GM21367 (cell line): ENCODE results near the gene CCL20.
"Not testable (repeated sequence)": the region's sequence is repeated elsewhere in the genome, so short reads cannot be mapped to it uniquely, and the experiment has no call there.

Experiments
- ATAC-seq: cut with Tn5 transposase; IDR thresholded peaks from one replicate; pipeline ENCODE4 v1.9.1; 2021; ENCODE audit not compliant: unreplicated experiment

The CCL20 gene

DNA sequence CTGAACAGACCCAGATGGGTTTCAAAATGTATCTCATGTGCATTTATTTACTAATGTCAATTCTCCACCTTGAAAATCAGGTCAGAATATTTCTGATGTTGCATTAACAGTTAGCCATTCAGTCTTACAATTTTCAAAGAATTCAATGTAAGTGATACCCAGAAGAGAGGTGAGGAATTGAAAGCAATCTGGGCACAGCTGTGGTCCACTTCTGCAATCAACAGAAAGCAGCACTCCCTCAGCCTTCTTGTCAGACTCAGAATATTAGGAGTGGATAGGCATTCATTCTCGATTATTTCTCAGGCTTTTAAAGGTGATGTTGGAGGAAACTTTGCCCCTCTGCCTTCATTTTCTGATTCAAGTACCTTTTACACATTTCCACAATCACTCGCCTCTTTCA lies 15.7 kb downstream of the CCL20 start:
- ATAC-seq = no peak

GRCh38 chr2:227834423-227834822 lies 20.8 kb downstream of the CCL20 start:
- ATAC-seq = no peak

DNA sequence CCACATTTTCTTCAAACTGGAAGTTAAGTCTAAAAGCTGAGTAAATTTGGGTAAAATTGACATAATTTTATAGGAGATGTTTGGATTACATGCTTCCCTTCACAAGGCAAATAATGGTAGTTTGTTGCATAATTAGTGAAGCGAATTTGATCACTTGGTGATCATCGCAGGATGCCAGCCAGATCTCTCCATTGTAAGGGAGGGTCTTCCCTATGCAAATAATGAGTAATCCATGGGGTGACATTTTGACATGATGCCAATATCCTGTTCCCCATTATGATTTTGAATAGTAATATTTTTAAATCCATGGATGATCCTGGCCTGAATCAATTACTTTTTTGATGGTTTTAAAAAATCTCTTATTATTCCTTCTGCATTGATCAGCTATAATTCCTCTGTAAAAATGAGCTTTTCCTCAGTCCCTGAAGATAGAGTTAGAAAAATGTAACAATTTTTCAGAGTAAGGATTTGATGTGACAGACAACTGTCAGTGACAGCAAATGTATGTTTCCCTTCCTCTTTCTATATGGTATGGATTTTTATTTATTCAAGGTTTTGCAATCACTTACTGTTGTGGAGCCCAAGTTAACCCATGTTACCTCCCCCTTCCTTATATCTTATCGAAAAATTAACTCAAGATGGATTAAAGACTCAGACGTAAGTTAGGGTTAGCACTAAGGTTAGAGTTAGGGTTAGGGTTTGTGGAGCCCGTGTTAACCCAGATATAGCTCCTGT lies 21.4 kb downstream of the CCL20 start:
- no peak for ATAC-seq

DNA sequence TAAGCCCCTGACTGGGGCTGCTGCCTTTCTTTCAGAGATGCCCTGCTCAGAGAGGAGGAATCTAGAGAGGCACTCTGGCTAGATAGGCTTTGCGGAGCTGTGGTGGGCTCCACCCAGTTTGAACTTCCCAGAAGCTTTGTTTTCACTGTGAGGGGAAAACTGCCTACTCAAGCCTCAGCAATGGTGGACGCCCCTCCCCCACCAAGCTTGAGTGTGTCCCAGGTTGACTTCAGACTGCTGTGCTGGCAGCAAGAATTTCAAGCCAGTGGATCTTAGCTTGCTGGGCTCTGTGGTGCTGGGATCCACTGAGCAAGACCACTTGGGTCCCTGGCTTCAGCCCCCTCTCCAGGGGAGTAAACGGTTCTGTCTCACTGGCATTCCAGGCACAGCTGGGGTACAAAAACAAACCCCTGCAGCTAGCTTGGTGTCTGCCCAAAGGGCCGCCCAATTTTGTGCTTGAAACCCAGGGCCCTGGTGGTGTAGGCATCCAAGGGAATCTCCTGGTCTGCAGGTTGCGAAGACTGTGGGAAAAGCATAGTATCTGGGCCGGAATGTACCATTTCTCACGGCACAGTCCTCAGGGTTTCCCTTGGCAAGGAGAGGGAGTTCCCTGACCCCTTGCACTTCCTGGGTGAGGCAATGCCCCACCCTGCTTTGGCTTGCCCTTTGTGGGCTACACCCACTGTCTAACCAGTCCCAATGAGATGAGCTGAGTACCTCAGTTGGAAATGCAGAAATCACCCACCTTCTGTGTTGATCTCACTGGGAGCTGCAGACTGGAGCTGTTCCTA lies 25.9 kb downstream of the CCL20 start:
- not testable (repeated sequence) for ATAC-seq

GRCh38 chr2:227846831-227847230 lies 33.2 kb downstream of the CCL20 start:
- ATAC-seq = peak; percentile 69

GRCh38 chr2:227848146-227848545 lies 34.5 kb downstream of the CCL20 start:
- no peak for ATAC-seq

GRCh38 chr2:227848586-227848985 lies 34.9 kb downstream of the CCL20 start:
- ATAC-seq = no peak

- no peak for ATAC-seq
These were observed 36.3 kb downstream of the CCL20 start for GRCh38 chr2:227849906-227850305.

DNA sequence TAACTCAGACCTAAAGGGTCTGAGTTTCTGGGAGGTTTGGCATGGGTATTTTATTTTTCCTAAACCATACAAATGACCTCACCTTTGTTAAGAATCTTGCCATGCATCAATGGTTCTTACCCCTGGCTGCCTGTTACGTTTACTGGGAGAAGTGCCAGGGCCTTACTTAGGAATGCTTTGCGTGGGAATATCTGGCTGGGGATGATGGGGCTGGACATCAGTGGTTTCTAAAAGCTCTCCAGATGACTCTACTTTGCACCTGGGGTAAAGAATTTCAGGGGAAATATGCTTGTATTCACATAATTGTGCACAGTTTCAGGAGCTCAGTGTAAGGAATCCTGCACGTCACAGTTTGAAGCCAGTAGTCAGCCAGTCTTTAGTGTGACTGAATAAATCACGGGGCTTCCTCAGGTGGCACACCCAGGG lies 39.6 kb downstream of the CCL20 start:
- ATAC-seq = no peak

DNA sequence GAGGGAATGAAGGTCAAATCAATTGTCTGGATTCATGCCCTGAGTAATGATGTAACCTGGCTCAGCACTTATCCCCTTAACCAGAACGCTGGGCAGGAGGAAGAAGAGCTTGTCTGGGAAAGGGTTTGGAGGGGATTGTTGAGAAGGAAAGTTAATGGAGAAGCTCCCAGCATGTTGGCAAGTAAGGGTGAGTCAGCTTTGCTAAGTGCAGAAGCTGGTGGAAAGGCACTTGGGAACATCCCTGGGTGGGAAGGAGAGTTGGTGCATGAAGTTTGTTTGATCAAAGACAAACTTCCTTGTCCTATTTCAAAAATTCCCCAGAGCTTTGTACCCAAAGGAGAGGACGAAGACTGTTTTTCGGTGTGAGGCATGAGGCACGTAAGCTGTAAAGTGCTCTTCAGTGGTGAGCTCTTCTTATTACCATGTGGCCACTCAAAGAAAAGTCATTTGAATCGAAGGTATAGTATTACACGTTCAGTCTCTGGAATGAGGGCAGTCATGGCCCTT lies 40.2 kb downstream of the CCL20 start:
- no peak for ATAC-seq

GRCh38 chr2:227855440-227855839 lies 41.8 kb downstream of the CCL20 start:
- ATAC-seq = no peak

- no peak for ATAC-seq
These were observed 43.1 kb downstream of the CCL20 start for GRCh38 chr2:227856697-227857096.

DNA sequence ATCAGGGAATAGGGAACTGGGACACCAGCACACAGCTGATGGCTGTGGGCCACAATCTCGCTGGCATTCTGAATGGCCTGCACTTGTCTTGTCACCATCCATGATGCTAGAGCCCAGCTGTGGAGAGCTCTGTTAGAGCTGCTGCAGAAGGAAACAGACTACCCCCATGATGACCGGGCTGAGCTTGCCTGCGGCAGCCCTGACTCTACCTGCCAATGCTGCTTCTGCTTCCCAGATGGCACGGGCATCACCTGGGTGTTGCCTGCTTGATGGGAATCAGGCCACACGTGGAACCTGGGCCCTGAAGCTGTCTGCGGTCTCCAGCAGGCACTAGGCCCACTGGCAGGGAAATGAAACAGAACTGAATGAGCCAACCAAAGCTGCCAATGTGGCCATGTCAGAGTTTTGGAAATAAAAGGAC lies 46.6 kb downstream of the CCL20 start:
- no peak for ATAC-seq

- ATAC-seq = no peak
These were observed 47.4 kb downstream of the CCL20 start for GRCh38 chr2:227861011-227861410.

- no peak for ATAC-seq
These were observed 48.6 kb downstream of the CCL20 start for GRCh38 chr2:227862227-227862740.

DNA sequence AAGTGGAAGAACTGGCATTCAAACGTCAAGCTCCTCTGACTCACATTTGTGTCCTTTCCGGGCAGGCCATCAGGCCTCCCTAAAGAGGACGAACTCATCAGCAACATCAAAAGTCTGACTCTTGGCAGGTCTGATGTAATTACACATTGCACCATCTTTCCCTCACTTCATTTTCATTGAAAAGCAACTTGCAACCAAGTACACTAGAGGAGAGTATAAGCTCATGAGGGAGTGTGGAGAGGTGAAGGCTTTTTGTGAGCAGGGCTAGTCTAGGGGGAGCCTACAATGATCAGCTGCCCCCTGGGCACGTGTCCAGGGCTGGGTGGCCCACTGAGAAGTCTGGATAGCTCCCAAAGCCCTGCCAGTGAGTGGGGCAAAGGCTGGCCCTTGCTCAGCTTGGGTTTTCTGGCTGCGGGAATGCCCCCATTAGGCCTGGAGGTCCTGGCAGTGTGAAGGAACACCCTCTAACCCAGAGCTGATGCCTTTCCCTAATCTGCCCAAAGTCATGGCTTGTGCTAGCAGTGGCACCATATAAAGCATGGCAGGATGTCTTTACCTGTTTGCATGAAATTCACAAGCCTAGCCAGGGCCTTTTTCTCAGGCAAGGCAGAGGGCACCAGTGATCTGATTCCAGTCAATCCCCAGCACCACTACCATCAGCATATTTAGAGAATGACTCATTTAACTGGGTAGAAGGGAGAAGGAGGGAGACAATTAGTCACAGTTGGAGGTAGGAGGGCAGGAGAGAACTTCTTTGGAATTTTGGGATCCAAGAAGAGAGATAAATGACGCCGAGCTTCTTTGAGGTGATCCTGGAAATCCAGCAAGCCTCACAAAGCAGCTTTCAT lies 49.3 kb downstream of the CCL20 start:
- no peak for ATAC-seq

GRCh38 chr2:227864161-227864756 lies 50.6 kb downstream of the CCL20 start:
- ATAC-seq = no peak

GRCh38 chr2:227865291-227865690 lies 51.6 kb downstream of the CCL20 start:
- ATAC-seq = no peak
